HEK293 (cell line): ENCODE data around the gene PIP4K2A.
A peak's percentile ranks its signal among the peaks of the same experiment; 100 is the strongest.

Experiments used
- CTCF ChIA-PET: fragments of 350-600 bp; formaldehyde crosslinking; extraction: SDS; loops from one replicate; lab custom pipeline; 2021; ENCODE audit warnings: antibody characterized with exemption; lab: Yijun Ruan, JAX
- POLR2A ChIA-PET: fragments of 300-600 bp; formaldehyde crosslinking; extraction: SDS; loops from one replicate; lab custom pipeline; 2020; ENCODE audit warnings: antibody characterized with exemption, inconsistent platforms; lab: Yijun Ruan, JAX
- H3K27ac ChIP-seq: fragments of 200-500 bp; sonication (Bioruptor generic); 2 replicates; pipeline ENCODE4 v1.5.1; 2014; ENCODE audit warnings: low read depth, low read length, control low read depth, inconsistent platforms; ENCODE audit errors: extremely low read depth
- H3K36me3 ChIP-seq, 2 experiments: fragments of 200-500 bp in 1 of 2; sonication (Bioruptor generic) in 1 of 2; 1 replicate in 1 of 2; 2 replicates in 1 of 2; pipeline ENCODE4 v1.5.1; 2014 to 2017; ENCODE audit warnings: inconsistent platforms in 2 of 2, low read length in 2 of 2; ENCODE audit not compliant: control insufficient read depth in 2 of 2, insufficient read depth in 1 of 2
- H3K4me1 ChIP-seq: fragments of 200-500 bp; sonication (Bioruptor generic); 2 replicates; pipeline ENCODE4 v1.5.1; 2014; ENCODE audit warnings: mild to moderate bottlenecking, low read length, inconsistent platforms; ENCODE audit not compliant: control insufficient read depth, insufficient read depth
- H3K4me3 ChIP-seq: 2 replicates; pipeline ENCODE4 v1.5.1; 2011; ENCODE audit warnings: low read depth, mild to moderate bottlenecking, control low read depth, low read length, moderate library complexity
- H3K9me3 ChIP-seq: fragments of 200-500 bp; sonication (Bioruptor generic); 2 replicates; pipeline ENCODE4 v1.5.1; 2014; ENCODE audit warnings: low read depth, low read length, inconsistent platforms; ENCODE audit not compliant: control insufficient read depth, insufficient read depth
- FEZF1 ChIP-seq: fragments of 450-650 bp; formaldehyde crosslinking; IDR thresholded peaks from 2 replicates; pipeline ENCODE4 v1.5.1; 2016; ENCODE audit warnings: missing biosample characterization, missing genetic modification characterization
- GLIS1 ChIP-seq: fragments of 450-650 bp; formaldehyde crosslinking; IDR thresholded peaks from 2 replicates; pipeline ENCODE4 v1.5.1; 2016; ENCODE audit warnings: missing biosample characterization, missing genetic modification characterization
- KLF10 ChIP-seq: fragments of 450-650 bp; IDR thresholded peaks from 2 replicates; pipeline ENCODE4 v1.5.1; 2018; ENCODE audit warnings: missing biosample characterization, mild to moderate bottlenecking, missing genetic modification characterization
- MEIS1 ChIP-seq: sonication (generic); formaldehyde crosslinking; IDR thresholded peaks from 2 replicates; pipeline ENCODE4 v1.8.1; 2022; ENCODE audit warnings: missing genetic modification reagents, mild to moderate bottlenecking, borderline replicate concordance
- MZF1 ChIP-seq: fragments of 450-650 bp; formaldehyde crosslinking; IDR thresholded peaks from 2 replicates; pipeline ENCODE4 v1.5.1; 2017; ENCODE audit warnings: missing biosample characterization, missing genetic modification characterization, borderline replicate concordance
- SP7 ChIP-seq: fragments of 450-650 bp; formaldehyde crosslinking; IDR thresholded peaks from 2 replicates; pipeline ENCODE4 v1.5.1; 2016; ENCODE audit warnings: missing biosample characterization, missing genetic modification characterization
- TRIM28 ChIP-seq: IDR thresholded peaks from 2 replicates; pipeline ENCODE4 v1.6.1; 2011; ENCODE audit warnings: low read length, control low read depth, borderline replicate concordance
- ZBTB17 ChIP-seq: fragments of 450-650 bp; formaldehyde crosslinking; IDR thresholded peaks from 2 replicates; pipeline ENCODE4 v1.5.1; 2016; ENCODE audit warnings: missing biosample characterization, missing genetic modification characterization
- ZBTB8A ChIP-seq: fragments of 450-650 bp; formaldehyde crosslinking; IDR thresholded peaks from 2 replicates; pipeline ENCODE4 v1.5.1; 2016; ENCODE audit warnings: missing biosample characterization, missing genetic modification characterization
- ZIC2 ChIP-seq: fragments of 450-650 bp; formaldehyde crosslinking; IDR thresholded peaks from 2 replicates; pipeline ENCODE4 v1.5.1; 2016; ENCODE audit warnings: missing biosample characterization, missing genetic modification characterization
- ZNF121 ChIP-seq: fragments of 450-650 bp; formaldehyde crosslinking; IDR thresholded peaks from 2 replicates; pipeline ENCODE4 v1.5.1; 2016; ENCODE audit warnings: missing biosample characterization, missing genetic modification characterization
- ZNF24 ChIP-seq: fragments of 450-650 bp; formaldehyde crosslinking; IDR thresholded peaks from 2 replicates; pipeline ENCODE4 v1.5.1; 2016; ENCODE audit warnings: missing biosample characterization, missing genetic modification characterization
- TF ChIP-seq, protein P1 (sequence below): fragments of 450-650 bp; IDR thresholded peaks from 2 replicates; pipeline ENCODE4 v1.5.1; 2018; ENCODE audit warnings: missing biosample characterization, mild to moderate bottlenecking, missing genetic modification characterization
- TF ChIP-seq, protein P2 (sequence below): fragments of 450-650 bp; formaldehyde crosslinking; IDR thresholded peaks from 2 replicates; pipeline ENCODE4 v1.5.1; 2016; ENCODE audit warnings: missing biosample characterization, missing genetic modification characterization
- TF ChIP-seq, protein P3 (sequence below): fragments of 450-650 bp; formaldehyde crosslinking; IDR thresholded peaks from 2 replicates; pipeline ENCODE4 v1.5.1; 2016; ENCODE audit warnings: missing biosample characterization, missing genetic modification characterization
- TF ChIP-seq, protein P4 (sequence below): fragments of 450-650 bp; formaldehyde crosslinking; IDR thresholded peaks from 2 replicates; pipeline ENCODE4 v1.5.1; 2016; ENCODE audit warnings: missing biosample characterization, missing genetic modification characterization
- TF ChIP-seq, protein P5 (sequence below): fragments of 450-650 bp; formaldehyde crosslinking; IDR thresholded peaks from 2 replicates; pipeline ENCODE4 v1.5.1; 2016; ENCODE audit warnings: missing biosample characterization, missing genetic modification characterization
- TF ChIP-seq, protein P6 (sequence below): fragments of 450-650 bp; formaldehyde crosslinking; IDR thresholded peaks from 2 replicates; pipeline ENCODE4 v1.5.1; 2017; ENCODE audit warnings: missing biosample characterization, missing genetic modification characterization

PIP4K2A gene

DNA sequence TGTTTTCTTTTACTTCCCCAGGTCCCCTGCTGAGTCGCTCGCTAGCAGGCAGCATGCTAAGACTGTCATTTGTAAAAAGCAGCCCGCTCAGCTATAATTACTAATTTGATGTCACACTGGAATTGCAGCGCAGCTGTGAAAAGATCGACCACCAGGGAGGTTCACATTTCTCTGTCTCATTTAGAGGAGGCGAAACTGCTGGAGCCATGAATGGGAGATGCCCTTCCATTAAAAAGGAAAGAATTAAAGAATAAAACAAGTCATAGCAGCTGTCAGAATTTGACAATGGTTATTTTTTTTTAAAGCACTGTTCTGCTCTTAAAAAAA, 153.5 kb downstream of the PIP4K2A start:
- TF ChIP-seq GLIS1 (tag by site-specific recombination): peak; percentile 95
- peak; percentile 91 for TF ChIP-seq SP7 (tag by site-specific recombination)
- TF ChIP-seq, protein P1, sequence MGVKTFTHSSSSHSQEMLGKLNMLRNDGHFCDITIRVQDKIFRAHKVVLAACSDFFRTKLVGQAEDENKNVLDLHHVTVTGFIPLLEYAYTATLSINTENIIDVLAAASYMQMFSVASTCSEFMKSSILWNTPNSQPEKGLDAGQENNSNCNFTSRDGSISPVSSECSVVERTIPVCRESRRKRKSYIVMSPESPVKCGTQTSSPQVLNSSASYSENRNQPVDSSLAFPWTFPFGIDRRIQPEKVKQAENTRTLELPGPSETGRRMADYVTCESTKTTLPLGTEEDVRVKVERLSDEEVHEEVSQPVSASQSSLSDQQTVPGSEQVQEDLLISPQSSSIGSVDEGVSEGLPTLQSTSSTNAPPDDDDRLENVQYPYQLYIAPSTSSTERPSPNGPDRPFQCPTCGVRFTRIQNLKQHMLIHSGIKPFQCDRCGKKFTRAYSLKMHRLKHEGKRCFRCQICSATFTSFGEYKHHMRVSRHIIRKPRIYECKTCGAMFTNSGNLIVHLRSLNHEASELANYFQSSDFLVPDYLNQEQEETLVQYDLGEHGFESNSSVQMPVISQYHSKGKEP (tag by site-specific recombination): peak; percentile 90
- TF ChIP-seq, protein P2, sequence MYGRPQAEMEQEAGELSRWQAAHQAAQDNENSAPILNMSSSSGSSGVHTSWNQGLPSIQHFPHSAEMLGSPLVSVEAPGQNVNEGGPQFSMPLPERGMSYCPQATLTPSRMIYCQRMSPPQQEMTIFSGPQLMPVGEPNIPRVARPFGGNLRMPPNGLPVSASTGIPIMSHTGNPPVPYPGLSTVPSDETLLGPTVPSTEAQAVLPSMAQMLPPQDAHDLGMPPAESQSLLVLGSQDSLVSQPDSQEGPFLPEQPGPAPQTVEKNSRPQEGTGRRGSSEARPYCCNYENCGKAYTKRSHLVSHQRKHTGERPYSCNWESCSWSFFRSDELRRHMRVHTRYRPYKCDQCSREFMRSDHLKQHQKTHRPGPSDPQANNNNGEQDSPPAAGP (tag by site-specific recombination): no peak
- TF ChIP-seq, protein P3, sequence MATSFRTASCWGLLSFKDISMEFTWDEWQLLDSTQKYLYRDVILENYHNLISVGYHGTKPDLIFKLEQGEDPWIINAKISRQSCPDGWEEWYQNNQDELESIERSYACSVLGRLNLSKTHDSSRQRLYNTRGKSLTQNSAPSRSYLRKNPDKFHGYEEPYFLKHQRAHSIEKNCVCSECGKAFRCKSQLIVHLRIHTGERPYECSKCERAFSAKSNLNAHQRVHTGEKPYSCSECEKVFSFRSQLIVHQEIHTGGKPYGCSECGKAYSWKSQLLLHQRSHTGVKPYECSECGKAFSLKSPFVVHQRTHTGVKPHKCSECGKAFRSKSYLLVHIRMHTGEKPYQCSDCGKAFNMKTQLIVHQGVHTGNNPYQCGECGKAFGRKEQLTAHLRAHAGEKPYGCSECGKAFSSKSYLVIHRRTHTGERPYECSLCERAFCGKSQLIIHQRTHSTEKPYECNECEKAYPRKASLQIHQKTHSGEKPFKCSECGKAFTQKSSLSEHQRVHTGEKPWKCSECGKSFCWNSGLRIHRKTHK (tag by site-specific recombination): no peak
- TF ChIP-seq, protein P4, sequence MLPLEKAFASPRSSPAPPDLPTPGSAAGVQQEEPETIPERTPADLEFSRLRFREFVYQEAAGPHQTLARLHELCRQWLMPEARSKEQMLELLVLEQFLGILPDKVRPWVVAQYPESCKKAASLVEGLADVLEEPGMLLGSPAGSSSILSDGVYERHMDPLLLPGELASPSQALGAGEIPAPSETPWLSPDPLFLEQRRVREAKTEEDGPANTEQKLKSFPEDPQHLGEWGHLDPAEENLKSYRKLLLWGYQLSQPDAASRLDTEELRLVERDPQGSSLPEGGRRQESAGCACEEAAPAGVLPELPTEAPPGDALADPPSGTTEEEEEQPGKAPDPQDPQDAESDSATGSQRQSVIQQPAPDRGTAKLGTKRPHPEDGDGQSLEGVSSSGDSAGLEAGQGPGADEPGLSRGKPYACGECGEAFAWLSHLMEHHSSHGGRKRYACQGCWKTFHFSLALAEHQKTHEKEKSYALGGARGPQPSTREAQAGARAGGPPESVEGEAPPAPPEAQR (tag by site-specific recombination): no peak
- peak; percentile 71 for TF ChIP-seq FEZF1
- TF ChIP-seq ZNF24: no peak
- TF ChIP-seq KLF10 (tag by site-specific recombination): 0 out of 2 replicates have a peak, but pooled peaks have one; percentile 33
- no peak for TF ChIP-seq MEIS1 (CRISPR knock-in tag)
- TF ChIP-seq TRIM28: peak; percentile 58; the same call in 1 of the 2 replicates
- 0 out of 2 replicates have a peak, but pooled peaks have one; percentile 7 for TF ChIP-seq ZBTB17 (tag by site-specific recombination)
- no peak for TF ChIP-seq ZNF121 (tag by site-specific recombination)
- TF ChIP-seq ZBTB8A (tag by site-specific recombination): 0 out of 2 replicates have a peak, but pooled peaks have one; percentile 15
- TF ChIP-seq, protein P5, sequence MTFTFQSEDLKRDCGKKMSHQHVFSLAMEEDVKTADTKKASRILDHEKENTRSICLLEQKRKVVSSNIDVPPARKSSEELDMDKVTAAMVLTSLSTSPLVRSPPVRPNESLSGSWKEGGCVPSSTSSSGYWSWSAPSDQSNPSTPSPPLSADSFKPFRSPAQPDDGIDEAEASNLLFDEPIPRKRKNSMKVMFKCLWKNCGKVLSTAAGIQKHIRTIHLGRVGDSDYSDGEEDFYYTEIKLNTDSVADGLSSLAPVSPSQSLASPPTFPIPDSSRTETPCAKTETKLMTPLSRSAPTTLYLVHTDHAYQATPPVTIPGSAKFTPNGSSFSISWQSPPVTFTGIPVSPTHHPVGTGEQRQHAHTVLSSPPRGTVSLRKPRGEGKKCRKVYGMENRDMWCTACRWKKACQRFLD (tag by site-specific recombination): no peak
- 0 out of 2 replicates have a peak, but pooled peaks have one; percentile 13 for TF ChIP-seq MZF1 (tag by site-specific recombination)
- TF ChIP-seq, protein P6, sequence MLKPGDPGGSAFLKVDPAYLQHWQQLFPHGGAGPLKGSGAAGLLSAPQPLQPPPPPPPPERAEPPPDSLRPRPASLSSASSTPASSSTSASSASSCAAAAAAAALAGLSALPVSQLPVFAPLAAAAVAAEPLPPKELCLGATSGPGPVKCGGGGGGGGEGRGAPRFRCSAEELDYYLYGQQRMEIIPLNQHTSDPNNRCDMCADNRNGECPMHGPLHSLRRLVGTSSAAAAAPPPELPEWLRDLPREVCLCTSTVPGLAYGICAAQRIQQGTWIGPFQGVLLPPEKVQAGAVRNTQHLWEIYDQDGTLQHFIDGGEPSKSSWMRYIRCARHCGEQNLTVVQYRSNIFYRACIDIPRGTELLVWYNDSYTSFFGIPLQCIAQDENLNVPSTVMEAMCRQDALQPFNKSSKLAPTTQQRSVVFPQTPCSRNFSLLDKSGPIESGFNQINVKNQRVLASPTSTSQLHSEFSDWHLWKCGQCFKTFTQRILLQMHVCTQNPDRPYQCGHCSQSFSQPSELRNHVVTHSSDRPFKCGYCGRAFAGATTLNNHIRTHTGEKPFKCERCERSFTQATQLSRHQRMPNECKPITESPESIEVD (tag by site-specific recombination): peak; percentile 61
- TF ChIP-seq ZIC2: peak; percentile 76
- Histone ChIP-seq H3K36me3 (peaks cover 0 to 3% of the 10 kb centered on the region in 2 experiments; a peak in 1 of 3 replicates), H3K4me1 (peaks cover 6% of the 10 kb centered on the region), H3K4me3 (no peak overlapping the region), H3K9me3 (no peaks in the 10 kb centered on the region), H3K27ac (no peak overlapping the region)
- ChIA-PET CTCF (interaction anchor here (0.6 kb wide), 1 partner anchor 431 kb away, joined by 4 read pairs; no protein-coding TSS in a partner anchor), POLR2A (no interaction called here)
